Myocyte (in vitro differentiated cells): ENCODE measurements around the gene TMEM184B. TPM values are rescaled to one million over a fixed set of nuclear protein-coding genes. Genes with fewer than 3 reads are reported as not detected.
A peak's percentile ranks its signal among the peaks of the same experiment; 100 is the strongest.

ENCODE experiments used
- DNase-seq: peaks from one replicate; pipeline ENCODE4 v3.0.0-alpha.2; 2012; ENCODE audit warnings: low read depth
- total RNA-seq: library from RNA; depleted of rRNA; stranded (reverse); fragments of >200 nt; gene quantifications from 2 replicates; pipeline ENCODE4 v1.2.3, GENCODE V29; 2014

Gene TMEM184B
- total RNA-seq, 1 donor from 2014 or later = 53.4 TPM

DNA sequence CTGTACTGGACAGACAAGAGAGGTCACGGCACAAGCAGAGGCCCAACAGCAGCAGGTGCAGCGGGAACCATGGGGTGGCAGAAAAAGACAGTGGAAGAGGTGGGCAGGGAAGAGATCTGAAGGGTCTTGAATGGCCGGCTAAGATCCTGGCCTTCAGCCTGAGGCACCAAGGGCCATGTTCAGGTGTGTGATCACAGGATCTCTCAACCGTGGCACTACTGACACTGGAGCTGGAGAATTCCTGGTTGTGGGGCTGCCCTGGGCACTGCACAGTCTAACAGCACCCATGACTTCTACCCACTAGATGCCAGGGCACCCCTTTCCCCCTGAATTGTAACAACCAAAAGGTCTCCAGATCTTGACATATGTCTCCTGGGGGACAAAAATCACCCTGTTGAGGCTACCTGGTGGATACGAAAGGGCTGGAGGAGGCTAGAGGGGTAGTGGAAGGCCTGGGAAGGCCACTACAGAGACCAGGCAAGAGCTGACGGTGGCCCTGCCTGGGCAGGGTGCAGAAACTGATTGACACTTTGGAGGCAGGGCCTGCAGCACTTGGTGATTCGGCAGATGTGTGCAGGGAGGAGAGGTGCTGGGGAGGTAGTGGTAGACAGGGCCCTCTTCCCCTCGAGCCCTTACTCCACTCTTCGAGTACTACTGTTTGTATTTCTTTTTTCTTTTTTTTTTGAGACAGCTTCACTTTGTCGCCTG lies 36.1 kb upstream of the TMEM184B start:
- no peak for DNase-seq

DNA sequence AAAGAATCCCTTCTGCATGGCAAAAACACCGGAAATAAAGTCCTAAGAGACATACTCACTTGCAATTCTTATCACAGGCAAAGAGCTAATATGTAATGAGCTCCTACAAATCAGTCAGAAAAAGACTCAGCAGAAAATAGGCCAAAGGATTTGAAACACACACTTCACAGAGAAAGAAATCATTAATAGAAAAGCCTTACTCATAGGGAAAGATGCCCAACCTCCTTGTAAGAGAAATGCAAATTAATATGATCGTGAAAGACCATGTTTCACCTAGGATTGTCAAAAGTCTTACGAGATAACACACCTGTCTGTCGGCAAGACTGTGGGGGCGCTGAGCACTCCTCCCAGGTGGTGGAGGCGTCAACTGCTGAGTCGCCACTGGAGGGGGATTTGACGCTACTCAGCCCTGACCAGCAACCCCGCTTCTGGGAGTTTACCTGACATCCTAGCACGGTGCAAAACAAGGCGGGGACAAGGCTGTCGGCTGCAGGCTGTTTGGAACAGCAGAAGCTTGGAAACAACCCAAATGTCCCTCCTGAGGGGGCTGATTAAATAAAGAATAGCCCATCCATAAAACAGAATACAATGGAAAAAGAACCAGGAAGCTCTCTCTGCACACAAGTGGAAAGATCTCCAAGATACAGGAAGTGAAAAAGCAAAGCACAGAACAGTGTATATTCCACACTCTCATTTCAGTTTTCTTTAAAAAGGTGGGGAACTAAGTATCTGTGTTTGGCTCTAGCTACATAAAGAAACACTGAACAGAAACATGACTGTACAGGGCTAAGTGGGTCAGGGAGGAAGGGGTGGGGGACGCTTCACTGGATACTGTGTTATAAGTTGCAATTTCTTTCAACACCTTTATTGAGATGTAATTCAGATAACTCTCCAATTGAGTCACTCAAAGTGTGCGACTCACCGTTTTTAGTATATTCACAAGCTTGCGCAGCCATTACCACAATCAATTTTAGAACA lies 33.0 kb upstream of the TMEM184B start:
- DNase-seq = no peak

DNA sequence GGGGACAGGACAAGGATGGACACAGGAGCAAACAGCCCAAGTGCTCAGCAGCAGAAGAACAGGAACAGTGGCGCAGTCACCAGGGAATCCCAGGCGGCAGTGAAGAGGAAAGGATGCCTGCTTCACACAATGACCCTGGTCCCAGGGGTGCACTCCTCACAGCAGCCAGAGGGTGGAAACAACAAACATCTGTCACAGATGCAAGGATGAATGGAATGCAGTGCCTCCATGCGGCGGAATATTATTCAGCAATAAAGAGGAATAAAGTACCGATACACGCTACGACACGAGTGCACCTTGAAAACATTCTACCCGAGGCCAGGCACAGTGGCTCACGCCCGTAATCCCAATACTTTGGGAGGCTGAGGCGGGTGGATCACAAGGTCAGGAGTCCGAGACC lies 31.7 kb upstream of the TMEM184B start:
- DNase-seq = no peak

DNA sequence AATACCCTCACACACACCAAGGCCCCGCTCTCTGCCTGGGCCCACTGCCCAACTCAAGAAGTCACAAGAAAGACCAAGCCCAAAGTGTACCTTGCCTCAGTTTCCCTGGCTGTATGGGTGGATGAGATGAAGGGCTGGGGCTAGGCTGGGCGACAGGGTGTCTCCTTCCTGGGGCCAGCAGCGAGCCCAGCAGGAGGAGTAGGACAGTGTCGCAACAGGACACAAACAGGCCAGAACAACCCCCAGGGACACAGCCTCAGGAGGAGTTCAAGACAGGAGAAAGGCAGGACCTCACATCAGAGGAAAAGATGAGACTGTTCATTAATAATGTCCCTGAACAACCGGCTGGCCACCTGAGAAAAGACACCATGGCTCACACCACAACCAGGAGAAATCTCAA lies 31.2 kb upstream of the TMEM184B start:
- no peak for DNase-seq

DNA sequence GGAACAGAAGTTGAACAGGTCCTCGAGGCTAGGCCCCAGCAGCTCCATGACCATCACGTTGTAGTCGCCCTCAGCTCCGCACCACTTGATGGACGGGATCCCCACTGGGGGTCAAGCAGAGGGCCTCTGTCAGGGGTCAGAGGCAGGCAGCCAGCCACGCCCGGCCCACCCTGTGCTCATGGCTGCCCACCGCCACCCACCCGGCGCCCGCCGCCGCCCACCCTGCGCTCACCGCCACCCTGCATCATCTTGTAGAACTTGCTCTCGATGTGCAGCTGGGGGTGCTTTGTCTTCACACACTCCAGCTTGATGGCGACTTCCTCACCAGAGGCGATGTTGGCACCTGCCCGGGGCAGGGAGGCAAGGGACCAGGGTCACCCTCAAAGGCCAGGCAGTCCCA lies 30.1 kb upstream of the TMEM184B start:
- no peak for DNase-seq

DNA sequence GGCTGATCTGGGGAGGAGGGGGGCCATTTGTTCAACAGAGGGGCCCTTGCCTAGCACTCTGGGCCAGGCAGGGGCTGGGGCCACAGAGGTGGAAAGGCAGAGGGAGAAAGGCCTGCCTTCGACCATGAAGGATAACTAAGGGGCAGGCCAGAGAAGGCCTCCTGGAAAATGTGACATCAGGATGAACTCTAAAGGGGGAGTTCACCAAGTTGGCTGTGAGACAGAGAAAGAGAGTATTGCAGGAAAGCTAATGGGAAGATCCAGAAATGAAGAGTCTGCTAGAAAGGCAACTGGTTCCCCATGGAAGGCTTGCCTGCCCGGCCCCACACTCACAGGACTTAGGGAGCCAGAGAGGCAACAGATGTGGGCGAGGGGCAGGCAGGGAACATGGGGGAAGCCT lies 28.1 kb upstream of the TMEM184B start:
- no peak for DNase-seq

DNA sequence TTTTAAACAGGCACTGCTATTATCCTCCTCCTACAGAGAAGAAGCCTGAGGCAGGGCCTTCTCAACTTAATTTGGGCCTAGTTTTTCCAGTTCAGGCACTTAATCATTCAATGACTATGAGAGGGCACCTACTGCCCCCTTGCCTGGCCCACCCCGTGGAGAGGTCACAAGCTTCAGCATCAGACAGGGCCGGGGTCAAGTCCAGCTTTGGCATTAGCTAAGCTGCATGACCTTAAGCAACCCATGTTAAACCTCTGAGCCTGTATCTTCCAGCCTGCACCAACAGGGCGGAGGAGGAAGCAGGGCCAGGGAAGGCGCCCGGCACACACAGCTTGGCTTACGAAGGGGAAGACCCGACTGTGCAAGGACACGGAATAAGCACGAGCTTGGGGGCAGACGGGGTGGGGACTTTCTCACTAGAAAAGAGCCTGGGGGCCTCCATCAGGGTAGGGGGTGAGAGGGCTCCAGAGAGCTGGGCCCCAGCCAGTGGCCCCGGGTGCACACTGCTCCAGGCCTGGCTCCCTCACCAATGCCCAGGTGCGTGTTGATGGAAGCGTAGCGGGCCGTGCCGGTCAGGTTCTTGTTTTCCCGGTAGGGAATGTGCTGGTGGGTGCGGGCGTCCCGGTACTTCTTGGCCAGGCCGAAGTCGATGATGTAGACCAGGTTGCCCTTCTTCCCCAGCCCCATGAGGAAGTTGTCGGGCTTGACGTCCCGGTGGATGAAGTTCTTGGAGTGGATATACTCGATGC lies 27.6 kb upstream of the TMEM184B start:
- no peak for DNase-seq

DNA sequence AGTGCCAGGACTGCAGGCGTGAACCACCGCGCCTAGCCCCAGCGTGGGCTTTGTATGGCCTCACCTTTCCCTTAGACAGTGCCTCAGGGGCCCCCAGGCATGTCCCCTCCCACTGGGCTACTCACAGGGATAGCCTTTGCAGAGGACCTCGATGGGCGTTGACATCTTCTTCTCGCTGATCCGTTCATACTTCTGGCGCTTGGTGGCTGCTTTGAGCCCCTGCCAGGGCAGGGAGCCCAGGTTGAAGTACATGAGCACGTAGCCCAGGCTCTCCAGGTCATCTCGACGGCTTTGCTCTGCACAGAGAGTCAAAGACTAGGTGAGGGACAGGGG lies 26.9 kb upstream of the TMEM184B start:
- DNase-seq = no peak

DNA sequence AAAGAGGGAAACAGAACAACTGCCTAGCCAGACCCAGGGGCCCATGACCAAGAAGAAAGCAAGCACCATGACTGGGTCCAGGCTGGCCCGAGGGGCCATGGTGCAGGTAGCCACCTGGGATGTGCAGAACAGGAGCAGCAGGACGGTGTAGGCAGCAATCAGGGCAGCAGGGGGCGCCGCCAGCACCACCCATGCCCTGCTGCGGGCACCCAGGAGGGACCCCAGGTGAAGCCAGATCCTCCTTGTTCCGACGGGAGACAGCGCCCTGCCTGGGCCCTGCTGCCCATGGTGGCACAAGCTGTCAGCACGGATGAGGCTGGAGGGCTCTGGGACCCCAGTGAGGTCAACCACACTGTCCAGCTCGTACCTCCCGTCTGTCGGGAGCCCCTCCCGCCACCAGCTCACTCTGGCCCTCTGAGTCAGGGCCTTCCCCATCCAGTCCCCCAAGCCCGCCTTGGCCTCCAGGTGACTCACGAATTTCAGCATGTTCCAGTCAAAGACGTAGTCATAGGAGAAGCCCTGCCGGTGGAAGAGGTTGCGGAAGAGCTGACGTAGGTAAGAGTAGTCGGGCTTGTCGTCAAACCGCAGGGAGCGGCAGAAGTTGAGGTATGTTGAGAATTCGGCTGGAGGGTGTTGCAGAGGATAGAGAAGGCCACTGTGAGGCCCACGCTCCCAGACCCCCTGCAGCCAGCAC lies 25.6 kb upstream of the TMEM184B start:
- DNase-seq = no peak

DNA sequence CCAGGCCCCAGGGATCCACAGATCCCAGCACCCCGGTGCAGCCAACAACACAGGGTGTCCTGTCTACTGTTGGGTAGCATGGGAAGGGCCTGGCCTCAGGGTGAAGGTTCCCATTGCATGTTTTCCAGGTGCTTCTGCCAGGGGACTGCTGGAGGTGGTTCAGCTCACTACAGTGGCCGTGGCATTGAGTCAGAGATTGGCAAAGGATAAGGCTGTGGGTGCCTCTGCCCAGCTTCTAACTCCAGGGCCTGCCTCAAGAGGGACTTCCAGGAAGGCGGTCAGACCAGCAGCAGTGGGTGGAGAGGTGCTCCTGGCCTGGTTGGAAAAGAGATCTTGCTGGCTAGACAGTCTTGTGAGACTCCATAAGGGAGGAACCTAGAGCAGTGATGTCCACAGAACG lies 23.6 kb upstream of the TMEM184B start:
- no peak for DNase-seq

DNA sequence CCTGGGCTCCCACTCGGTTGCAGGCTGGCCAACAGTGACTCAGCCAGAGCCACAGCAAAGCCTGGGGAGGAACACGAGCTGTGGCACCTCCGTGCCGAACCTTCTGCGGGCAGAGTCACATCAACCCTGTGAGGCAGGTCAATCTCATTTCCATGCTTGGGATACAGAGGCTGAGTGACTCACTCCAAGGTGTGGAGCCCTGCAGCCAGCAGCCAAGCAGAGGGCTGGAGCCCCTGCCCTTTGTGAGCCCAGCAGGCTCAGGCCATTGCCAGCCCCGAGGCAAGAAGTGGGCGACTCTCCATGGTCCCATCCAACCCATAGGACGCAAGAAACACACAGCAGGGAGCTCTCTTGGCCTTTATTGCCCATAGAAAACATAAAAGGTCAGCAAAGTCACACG lies 23.1 kb upstream of the TMEM184B start:
- DNase-seq = no peak

DNA sequence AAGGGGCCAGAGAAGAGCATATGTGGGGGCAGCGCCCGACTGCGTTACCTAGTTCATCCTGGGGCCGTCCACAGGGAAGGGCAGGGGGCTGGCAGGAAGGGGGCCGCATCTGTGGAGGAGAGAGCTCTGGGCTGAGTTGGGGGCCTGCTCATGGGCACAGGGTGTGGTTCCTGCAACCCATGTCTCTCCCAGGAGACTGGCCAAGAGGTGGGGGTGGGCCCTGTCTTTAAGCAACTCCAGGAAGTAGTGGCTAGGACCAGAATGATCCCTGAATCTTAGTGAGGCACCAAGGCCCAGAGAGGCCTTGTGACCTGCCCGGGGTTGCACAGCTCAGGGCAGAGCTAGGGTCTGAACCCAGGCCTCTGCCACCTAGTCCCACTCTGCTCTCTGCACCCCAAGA lies 22.5 kb upstream of the TMEM184B start:
- DNase-seq = no peak

DNA sequence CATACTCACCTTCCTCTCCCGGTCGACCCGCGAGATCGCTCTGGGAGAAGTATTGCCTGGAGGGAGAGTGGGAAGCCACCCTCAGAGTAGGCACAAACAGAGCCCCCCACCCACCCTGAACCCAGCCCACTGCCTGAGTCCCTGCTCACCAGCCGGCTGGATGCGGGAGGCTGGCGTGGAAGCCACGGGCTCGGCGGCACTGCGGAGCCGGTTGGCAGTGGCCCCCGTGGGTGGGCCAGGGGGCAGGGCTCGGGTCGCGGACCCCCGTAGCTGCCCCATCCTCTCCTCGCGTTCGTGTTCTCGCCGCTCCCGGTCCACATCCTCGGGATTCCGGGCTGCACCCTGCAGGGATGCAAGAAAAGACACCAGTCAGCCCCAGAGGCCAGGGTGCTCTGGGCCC lies 21.4 kb upstream of the TMEM184B start:
- DNase-seq = no peak

DNA sequence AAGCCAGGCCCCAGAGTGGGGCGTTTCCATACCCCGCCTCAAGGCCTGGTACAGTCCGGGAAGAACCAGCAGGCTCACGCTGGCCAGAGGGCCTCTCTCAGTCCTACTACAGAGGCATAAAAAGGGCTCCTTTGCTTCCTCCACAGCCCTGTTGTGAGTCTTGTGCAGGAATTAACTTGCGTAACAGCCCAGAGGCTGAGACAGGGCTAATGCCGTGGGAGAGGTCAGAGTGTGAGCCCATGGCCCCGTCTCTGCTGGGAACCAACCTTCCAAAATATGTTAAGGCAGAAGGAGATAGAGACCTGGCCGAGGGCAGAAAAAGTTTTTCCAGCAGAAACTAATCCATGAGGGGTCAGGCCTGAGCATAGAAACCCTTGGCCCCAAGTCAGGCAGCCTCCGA lies 19.9 kb upstream of the TMEM184B start:
- no peak for DNase-seq

DNA sequence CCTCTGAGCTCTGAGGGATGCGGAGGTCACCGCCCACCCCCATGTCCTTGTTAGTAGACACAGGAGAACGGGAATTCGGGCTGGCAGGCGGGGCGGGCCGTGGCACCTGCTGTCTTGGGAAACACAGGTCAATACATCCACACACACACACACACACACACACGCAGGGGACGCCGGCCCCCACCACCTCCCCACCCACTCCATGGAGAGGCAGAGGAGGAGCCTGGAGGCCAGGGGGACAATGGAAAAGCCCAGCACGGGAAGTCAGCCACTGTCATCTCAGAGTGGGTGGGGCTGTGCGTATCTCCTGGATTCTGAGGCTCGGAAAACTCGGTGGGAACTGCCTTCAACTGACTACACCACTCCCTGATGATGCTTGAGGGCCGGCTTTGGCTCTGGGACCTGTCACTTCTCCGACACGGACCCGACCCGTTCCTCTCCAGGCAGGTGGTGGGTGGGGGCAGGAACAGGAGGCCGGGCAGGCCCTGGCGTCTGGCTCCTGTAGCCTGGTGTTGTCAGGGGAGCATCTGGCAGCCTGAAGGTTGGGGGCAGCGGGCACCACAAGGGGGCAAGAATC lies 18.5 kb upstream of the TMEM184B start:
- no peak for DNase-seq

DNA sequence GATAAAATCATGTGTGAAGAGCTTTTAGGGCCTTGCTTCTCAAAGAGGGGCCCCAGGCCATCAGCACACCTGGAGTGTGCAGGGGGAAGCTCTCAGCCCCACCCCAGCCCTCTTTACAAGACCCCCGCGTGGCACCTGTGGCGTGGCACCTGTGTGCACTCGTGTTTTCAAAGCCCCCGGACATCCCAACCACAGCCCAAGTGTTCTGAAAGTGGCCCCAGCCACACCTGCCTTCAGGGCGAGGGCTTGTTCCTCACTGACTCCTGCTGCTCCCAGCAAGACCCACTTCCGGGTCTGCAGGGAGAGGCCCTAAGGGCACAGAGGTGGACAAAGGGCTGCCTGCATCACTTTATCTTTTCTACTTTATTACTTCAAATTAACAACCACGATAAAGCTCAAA lies 17.5 kb upstream of the TMEM184B start:
- no peak for DNase-seq

DNA sequence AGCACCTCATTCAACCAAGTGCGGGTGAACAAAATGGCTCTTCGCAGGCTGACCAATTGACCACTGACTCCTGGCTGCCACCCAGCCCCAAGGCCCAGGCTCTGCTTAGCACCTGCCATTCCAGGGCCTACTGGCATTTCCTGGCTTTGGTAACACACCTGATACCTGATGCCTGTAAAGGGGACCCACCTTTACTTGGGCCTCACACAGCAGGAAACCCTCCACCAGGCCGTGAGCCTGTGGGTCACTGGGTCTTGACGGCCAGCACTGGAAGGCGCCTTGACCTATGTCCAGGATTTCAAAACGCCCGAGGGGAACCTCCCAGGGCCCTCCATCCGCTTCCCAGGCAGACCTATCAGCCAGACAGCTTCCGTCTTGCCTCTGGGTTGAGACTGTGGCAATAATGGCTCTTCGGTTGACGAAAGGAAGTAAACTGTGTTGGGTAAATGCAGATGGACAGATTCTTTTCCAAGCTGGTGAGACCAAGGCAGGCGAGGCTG lies 16.8 kb upstream of the TMEM184B start:
- no peak for DNase-seq

DNA sequence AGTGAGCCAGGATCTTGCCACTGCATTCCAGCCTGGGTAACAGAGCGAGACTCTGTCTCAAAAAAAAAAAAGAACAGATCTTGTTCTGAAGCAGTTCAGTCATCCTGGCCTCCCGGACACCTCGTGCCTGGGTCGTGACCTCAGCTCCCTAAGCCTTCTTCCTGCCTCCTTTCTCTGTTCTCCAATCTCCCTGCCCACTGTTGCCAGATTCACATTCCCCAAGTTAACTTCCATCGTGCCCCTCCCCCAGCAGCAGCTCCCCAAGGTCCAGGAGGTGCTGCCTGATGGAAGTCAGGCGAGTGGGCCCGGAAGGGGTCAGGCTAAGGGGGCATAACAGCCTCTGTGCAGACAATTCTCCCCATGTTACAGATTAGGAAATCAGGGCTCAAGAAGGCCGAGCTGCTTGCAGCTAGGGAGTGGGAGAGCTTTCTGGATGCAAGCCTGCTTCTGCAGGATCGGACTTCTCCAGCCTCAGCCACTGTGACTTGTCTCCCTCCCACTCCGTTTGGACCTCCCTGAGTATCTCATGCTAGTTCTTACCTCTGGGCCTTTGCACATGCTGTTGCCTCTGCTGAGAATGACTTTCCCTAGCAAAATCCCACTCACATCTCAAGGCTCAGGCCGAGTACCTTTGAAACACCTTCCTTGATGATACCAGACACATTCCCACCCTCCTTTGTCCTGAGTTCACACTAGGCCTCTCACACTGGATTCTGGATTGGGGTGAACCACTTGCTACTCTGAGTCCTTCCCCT lies 14.3 kb upstream of the TMEM184B start:
- no peak for DNase-seq

DNA sequence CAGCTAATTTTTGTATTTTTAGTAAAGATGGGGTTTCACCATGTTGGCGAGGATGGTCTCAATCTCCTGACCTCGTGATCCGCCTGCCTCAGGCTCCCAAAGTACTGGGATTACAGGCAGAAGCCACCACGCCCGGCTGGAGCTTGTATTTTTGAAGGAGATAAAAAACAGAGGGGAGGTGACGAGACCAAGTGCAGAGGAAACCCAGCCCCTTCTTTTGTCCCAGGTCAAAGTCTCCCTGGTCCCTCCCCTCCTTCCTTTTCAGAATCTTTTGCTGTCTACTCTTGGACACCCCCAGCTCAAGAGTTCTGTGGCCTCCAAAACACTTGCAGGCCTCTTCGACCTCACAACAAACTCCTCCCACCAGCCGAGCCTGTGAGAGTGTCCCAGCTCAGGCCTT lies 12.2 kb upstream of the TMEM184B start:
- no peak for DNase-seq

DNA sequence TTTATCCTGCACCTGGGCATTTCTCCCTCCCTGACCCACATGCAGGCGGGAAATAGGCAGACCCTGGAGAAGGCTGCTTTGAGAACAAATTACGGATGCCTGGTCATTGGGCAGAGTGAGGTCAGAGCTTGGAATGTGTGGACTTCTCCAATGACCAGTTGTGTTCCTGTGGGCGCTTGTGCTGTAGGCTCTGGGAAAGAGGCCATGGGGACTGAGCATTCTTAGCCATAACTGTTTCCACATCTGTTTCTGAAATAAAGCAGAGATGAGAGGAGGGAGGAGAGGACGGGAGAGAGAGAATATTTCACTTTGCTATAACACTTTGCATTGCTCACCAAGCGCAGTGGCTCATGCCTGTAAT lies 11.2 kb upstream of the TMEM184B start:
- DNase-seq = peak; percentile 87
